Measurements from ENCODE around the gene TMEM30B. TPM values are rescaled to one million over a fixed set of nuclear protein-coding genes. Genes with fewer than 3 reads are reported as not detected.

Gene TMEM30B
- total RNA-seq, 2 donors from 2014 or later, result 68.2 to 77.1 TPM

DNA sequence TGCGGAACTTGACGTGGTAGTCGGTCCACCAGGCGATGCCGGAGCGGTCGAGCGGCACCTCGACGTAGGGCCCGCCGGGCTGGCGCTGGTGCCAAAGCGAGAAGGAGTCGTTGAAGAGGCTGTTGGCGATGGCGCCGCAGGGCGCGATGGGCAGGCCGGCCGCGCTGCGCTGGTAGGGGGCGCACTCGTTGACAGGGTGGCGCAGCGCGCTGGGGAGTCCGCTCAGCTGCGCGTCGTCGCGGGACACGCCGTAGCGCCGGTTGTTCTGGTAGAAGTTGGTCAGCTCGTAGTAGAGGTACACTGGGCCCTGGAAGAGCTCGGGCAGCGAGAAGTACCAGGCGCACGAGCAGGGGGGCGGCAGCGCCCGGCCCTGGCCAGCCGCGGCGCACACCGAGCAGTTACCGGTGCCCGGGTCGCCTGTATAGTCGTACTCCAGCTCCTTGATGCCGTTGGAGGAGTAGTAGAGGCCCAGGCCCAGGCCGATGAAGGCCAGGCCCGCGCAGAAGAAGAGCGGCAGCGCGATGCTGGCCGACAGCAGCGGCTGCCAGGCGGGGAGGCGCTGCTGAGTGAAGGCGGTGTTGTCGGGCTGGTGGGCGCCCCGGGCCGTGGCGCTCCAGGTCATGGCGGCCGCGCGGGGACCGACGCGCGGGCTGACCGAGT is 482 bp downstream of the TMEM30B start:
- no peaks in the 10 kb centered on the region for H3K36me3 ChIP-seq
- no peaks in the 10 kb centered on the region for H3K9me3 ChIP-seq
- peak overlapping the region; percentile 82 to 88 for H3K9ac ChIP-seq (ENCODE audit: low read depth in 2 of 2, low read length in 2 of 2)
- intact Hi-C loops (cut with DNase I), result no loop called here
- no peaks in the 10 kb centered on the region for H3K4me1 ChIP-seq
- TF ChIP-seq, protein P1, sequence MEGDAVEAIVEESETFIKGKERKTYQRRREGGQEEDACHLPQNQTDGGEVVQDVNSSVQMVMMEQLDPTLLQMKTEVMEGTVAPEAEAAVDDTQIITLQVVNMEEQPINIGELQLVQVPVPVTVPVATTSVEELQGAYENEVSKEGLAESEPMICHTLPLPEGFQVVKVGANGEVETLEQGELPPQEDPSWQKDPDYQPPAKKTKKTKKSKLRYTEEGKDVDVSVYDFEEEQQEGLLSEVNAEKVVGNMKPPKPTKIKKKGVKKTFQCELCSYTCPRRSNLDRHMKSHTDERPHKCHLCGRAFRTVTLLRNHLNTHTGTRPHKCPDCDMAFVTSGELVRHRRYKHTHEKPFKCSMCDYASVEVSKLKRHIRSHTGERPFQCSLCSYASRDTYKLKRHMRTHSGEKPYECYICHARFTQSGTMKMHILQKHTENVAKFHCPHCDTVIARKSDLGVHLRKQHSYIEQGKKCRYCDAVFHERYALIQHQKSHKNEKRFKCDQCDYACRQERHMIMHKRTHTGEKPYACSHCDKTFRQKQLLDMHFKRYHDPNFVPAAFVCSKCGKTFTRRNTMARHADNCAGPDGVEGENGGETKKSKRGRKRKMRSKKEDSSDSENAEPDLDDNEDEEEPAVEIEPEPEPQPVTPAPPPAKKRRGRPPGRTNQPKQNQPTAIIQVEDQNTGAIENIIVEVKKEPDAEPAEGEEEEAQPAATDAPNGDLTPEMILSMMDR (IDR thresholded peaks at IDR 0.05), result peak; percentile 42
- peak overlapping the region; percentile 99 for H3K27ac ChIP-seq
- peak; percentile 78 for DNase-seq
- peak overlapping the region; percentile 68 for H3K4me3 ChIP-seq
- no peaks in the 10 kb centered on the region for H3K27me3 ChIP-seq

DNA sequence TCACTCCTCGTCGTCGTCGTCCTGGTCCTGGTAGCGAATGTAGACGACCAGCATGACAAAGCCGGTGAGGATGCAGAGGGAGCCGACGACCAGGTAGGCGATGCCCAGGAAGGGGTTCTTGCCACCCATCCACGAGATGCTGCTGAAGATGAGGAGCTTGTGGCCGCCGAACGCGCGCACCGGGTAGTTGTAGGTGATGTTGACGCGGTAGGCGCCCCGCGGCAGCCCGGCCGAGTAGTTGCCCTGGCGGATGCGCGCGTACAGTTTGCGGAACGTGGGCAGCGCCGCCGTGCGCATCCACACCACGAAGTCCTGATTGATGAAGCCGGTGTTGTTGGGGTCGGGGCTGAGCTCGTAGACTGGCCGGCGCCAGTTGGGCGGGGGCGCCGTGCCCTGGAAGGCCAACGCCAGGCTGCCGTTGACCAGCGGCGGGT is 1.0 kb downstream of the TMEM30B start:
- no peaks in the 10 kb centered on the region for H3K27me3 ChIP-seq
- intact Hi-C loops (cut with DNase I), result no loop called here

GRCh38 chr14:61279082-61279481 is 2.1 kb downstream of the TMEM30B start:
- no peaks in the 10 kb centered on the region for H3K36me3 ChIP-seq
- intact Hi-C loops (cut with DNase I), result no loop called here
- H3K9me3 ChIP-seq, result no peaks in the 10 kb centered on the region
- no peak for DNase-seq
- H3K9ac ChIP-seq (ENCODE audit: low read depth in 2 of 2, low read length in 2 of 2), result peak overlapping the region; percentile 8 to 88
- H3K27me3 ChIP-seq, result no peaks in the 10 kb centered on the region
- H3K4me3 ChIP-seq, result peak overlapping the region; percentile 68
- H3K4me1 ChIP-seq, result no peaks in the 10 kb centered on the region
- peak overlapping the region; percentile 99 for H3K27ac ChIP-seq
- TF ChIP-seq, protein P1 (IDR thresholded peaks at IDR 0.05), result no peak

More for the DNA sequence above, 1.0 kb downstream of the TMEM30B start:
- peak overlapping the region; percentile 82 to 88 for H3K9ac ChIP-seq (ENCODE audit: low read depth in 2 of 2, low read length in 2 of 2)
- no peaks in the 10 kb centered on the region for H3K36me3 ChIP-seq
- H3K27ac ChIP-seq, result peak overlapping the region; percentile 99
- peak; percentile 49 for DNase-seq
- H3K9me3 ChIP-seq, result no peaks in the 10 kb centered on the region
- H3K4me3 ChIP-seq, result peak overlapping the region; percentile 68
- TF ChIP-seq, protein P1 (IDR thresholded peaks at IDR 0.05), result no peak
- no peaks in the 10 kb centered on the region for H3K4me1 ChIP-seq

GRCh38 chr14:61277784-61278183 is 3.4 kb downstream of the TMEM30B start:
- peak overlapping the region in 1 of 2 donors; percentile 59 for H3K9ac ChIP-seq (ENCODE audit: low read depth in 2 of 2, low read length in 2 of 2)
- intact Hi-C loops (cut with DNase I), result no loop called here
- no peak for DNase-seq

DNA sequence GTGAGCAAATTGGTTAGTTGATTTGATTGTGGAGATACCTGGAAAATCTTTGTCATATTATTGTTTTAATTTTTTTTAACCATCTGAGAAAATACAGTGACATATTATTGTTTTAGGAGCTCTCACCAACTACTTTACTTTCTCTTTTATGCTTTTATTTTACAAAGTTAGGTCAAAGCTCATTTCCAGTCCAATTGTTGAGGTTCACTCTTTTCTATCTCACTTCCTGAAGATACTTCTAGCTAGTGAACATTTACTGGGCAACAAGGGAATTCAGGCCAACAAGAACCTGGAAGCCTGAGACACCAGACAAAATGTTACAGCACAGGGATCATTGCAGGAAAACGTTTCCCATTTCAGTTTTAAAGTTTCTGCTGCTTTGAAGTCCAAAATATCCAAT is 3.9 kb downstream of the TMEM30B start:
- H3K4me1 ChIP-seq, result no peaks in the 10 kb centered on the region
- peak overlapping the region; percentile 8 for H3K4me3 ChIP-seq
- H3K27me3 ChIP-seq, result no peaks in the 10 kb centered on the region
- TF ChIP-seq, protein P1 (IDR thresholded peaks at IDR 0.05), result no peak
- no peaks in the 10 kb centered on the region for H3K36me3 ChIP-seq
- intact Hi-C loops (cut with DNase I), result no loop called here
- no peaks in the 10 kb centered on the region for H3K9me3 ChIP-seq
- H3K9ac ChIP-seq (ENCODE audit: low read depth in 2 of 2, low read length in 2 of 2), result no peak overlapping the region
- no peak for DNase-seq
- H3K27ac ChIP-seq, result peak overlapping the region; percentile 19

More at GRCh38 chr14:61277784-61278183, 3.4 kb downstream of the TMEM30B start:
- H3K9me3 ChIP-seq, result no peaks in the 10 kb centered on the region
- H3K4me1 ChIP-seq, result no peaks in the 10 kb centered on the region
- no peak overlapping the region for H3K27ac ChIP-seq
- H3K36me3 ChIP-seq, result no peaks in the 10 kb centered on the region
- no peaks in the 10 kb centered on the region for H3K27me3 ChIP-seq
- TF ChIP-seq, protein P1 (IDR thresholded peaks at IDR 0.05), result no peak
- H3K4me3 ChIP-seq, result peak overlapping the region; percentile 8
